Astrocyte (in vitro differentiated cells and primary cell): ENCODE results near the gene ALDH1B1. TPM values are rescaled to one million over a fixed set of nuclear protein-coding genes. Genes with fewer than 3 reads are reported as not detected.
A peak's percentile ranks its signal among the peaks of the same experiment; 100 is the strongest.

Experiments used
- DNase-seq: peaks from one replicate; pipeline ENCODE4 v3.0.0-alpha.2; 2010; ENCODE audit warnings: low read depth
- FAIRE-seq: peaks from 2 replicates; lab custom pipeline; 2011; peaks lifted over from hg19 to GRCh38; lab: Jason Lieb, UNC
- H2AFZ ChIP-seq: 2 replicates; pipeline ENCODE4 v1.6.0; 2012; ENCODE audit warnings: low read depth, low read length, inconsistent platforms
- H3K27ac ChIP-seq: 2 replicates; pipeline ENCODE4 v1.5.1; 2011; ENCODE audit warnings: low read depth, low read length, inconsistent platforms
- H3K27me3 ChIP-seq: 2 replicates; pipeline ENCODE4 v1.6.0; 2011; ENCODE audit warnings: low read length, inconsistent platforms; ENCODE audit not compliant: insufficient read depth
- H3K36me3 ChIP-seq: 2 replicates; pipeline ENCODE4 v1.5.1; 2011; ENCODE audit warnings: low read length, inconsistent platforms; ENCODE audit not compliant: insufficient read depth
- H3K4me1 ChIP-seq: 2 replicates; pipeline ENCODE4 v1.5.1; 2011; ENCODE audit warnings: low read length, inconsistent platforms; ENCODE audit not compliant: insufficient read depth
- H3K4me2 ChIP-seq: 2 replicates; pipeline ENCODE4 v1.6.0; 2012; ENCODE audit warnings: low read length, inconsistent platforms
- H3K4me3 ChIP-seq: 2 replicates; pipeline ENCODE4 v1.5.1; 2011; ENCODE audit warnings: low read depth, mild to moderate bottlenecking, low read length, inconsistent platforms; ENCODE audit not compliant: insufficient read depth
- H3K79me2 ChIP-seq: 2 replicates; pipeline ENCODE4 v1.6.0; 2012; ENCODE audit warnings: mild to moderate bottlenecking, low read length, inconsistent platforms; ENCODE audit not compliant: insufficient read depth
- H3K9ac ChIP-seq: 2 replicates; pipeline ENCODE4 v1.6.0; 2012; ENCODE audit warnings: mild to moderate bottlenecking, low read length, inconsistent platforms
- H3K9me3 ChIP-seq: 2 replicates; pipeline ENCODE4 v1.5.1; 2012; ENCODE audit warnings: low read depth, mild to moderate bottlenecking, low read length, inconsistent platforms; ENCODE audit not compliant: insufficient read depth
- H4K20me1 ChIP-seq: 2 replicates; pipeline ENCODE4 v1.6.0; 2012; ENCODE audit warnings: low read length, inconsistent platforms; ENCODE audit not compliant: insufficient read depth
- H3K27ac Mint-ChIP-seq: one replicate; pipeline ENCODE4 v1.8.0; 2021; ENCODE audit warnings: mild to moderate bottlenecking, mixed read lengths; ENCODE audit not compliant: unreplicated experiment
- H3K27me3 Mint-ChIP-seq: one replicate; pipeline ENCODE4 v1.8.0; 2021; ENCODE audit warnings: low read depth, mixed read lengths; ENCODE audit not compliant: unreplicated experiment
- H3K36me3 Mint-ChIP-seq: one replicate; pipeline ENCODE4 v1.8.0; 2021; ENCODE audit warnings: low read depth, mixed read lengths; ENCODE audit not compliant: unreplicated experiment
- H3K4me1 Mint-ChIP-seq: one replicate; pipeline ENCODE4 v1.8.0; 2021; ENCODE audit warnings: low read depth, mixed read lengths; ENCODE audit not compliant: unreplicated experiment
- H3K4me3 Mint-ChIP-seq: one replicate; pipeline ENCODE4 v1.8.0; 2021; ENCODE audit warnings: mild to moderate bottlenecking, moderate library complexity, mixed read lengths; ENCODE audit not compliant: unreplicated experiment
- H3K9me3 Mint-ChIP-seq: one replicate; pipeline ENCODE4 v1.8.0; 2021; ENCODE audit warnings: mild to moderate bottlenecking, mixed read lengths; ENCODE audit not compliant: unreplicated experiment
- CTCF ChIP-seq: IDR thresholded peaks from 2 replicates; pipeline ENCODE4 v1.5.1; 2011; ENCODE audit warnings: low read depth, mild to moderate bottlenecking, inconsistent platforms, low read length, moderate library complexity; ENCODE audit not compliant: insufficient read depth
- EZH2 ChIP-seq: IDR thresholded peaks from 2 replicates; pipeline ENCODE4 v1.6.1; 2012; ENCODE audit warnings: mild to moderate bottlenecking, low read length, inconsistent platforms; ENCODE audit not compliant: insufficient read depth
- total RNA-seq: library from RNA; stranded (reverse); gene quantifications from 2 replicates; pipeline ENCODE4 v1.2.1, GENCODE V29; 2021

The ALDH1B1 gene
- total RNA-seq, 1 donor from 2014 or later = 124 TPM

- H3K27ac Mint-ChIP-seq = no peak overlapping the region
Observed at GRCh38 chr9:38431116-38431515, 38.6 kb downstream of the ALDH1B1 start.

GRCh38 chr9:38432922-38433510 is 40.5 kb downstream of the ALDH1B1 start:
- Histone ChIP-seq H3K4me1 (peaks cover 11% of the 10 kb centered on the region), H4K20me1 (no peaks in the 10 kb centered on the region), H3K9ac (no peak overlapping the region), H3K36me3 (no peaks in the 10 kb centered on the region), H3K27ac (no peak overlapping the region), H3K9me3 (peaks cover 3% of the 10 kb centered on the region), H2AFZ (no peak overlapping the region), H3K4me2 (no peak overlapping the region), H3K79me2 (no peaks in the 10 kb centered on the region), H3K4me3 (no peak overlapping the region), H3K27me3 (peaks cover 14% of the 10 kb centered on the region)
- H3K36me3 Mint-ChIP-seq = no peaks in the 10 kb centered on the region
- peaks cover 5% of the 10 kb centered on the region for H3K9me3 Mint-ChIP-seq
- no peak for FAIRE-seq
- H3K4me1 Mint-ChIP-seq = peaks cover 29% of the 10 kb centered on the region
- no peak for TF ChIP-seq EZH2
- peak; percentile 56 for TF ChIP-seq CTCF
- H3K27ac Mint-ChIP-seq = no peak overlapping the region
- no peak overlapping the region for H3K4me3 Mint-ChIP-seq
- DNase-seq = peak; percentile 22
- H3K27me3 Mint-ChIP-seq = peaks cover 7% of the 10 kb centered on the region

More at GRCh38 chr9:38431116-38431515, 38.6 kb downstream of the ALDH1B1 start:
- Histone ChIP-seq H3K79me2 (no peaks in the 10 kb centered on the region), H2AFZ (no peak overlapping the region), H3K9ac (no peak overlapping the region), H3K4me1 (no peaks in the 10 kb centered on the region), H3K4me3 (no peak overlapping the region), H3K4me2 (no peak overlapping the region), H3K27me3 (peaks cover 22% of the 10 kb centered on the region), H3K27ac (no peak overlapping the region), H4K20me1 (no peaks in the 10 kb centered on the region), H3K9me3 (peaks cover 3% of the 10 kb centered on the region), H3K36me3 (no peaks in the 10 kb centered on the region)
- FAIRE-seq (no peak), DNase-seq (no peak)
- H3K9me3 Mint-ChIP-seq = peaks cover 5% of the 10 kb centered on the region
- H3K27me3 Mint-ChIP-seq = peaks cover 23% of the 10 kb centered on the region
- peaks cover 16% of the 10 kb centered on the region for H3K4me1 Mint-ChIP-seq
- no peaks in the 10 kb centered on the region for H3K36me3 Mint-ChIP-seq
- TF ChIP-seq EZH2 = no peak
- TF ChIP-seq CTCF = no peak
- H3K4me3 Mint-ChIP-seq = no peak overlapping the region

- peaks cover 5% of the 10 kb centered on the region for H3K9me3 Mint-ChIP-seq
- peaks cover 11% of the 10 kb centered on the region for H3K27me3 Mint-ChIP-seq
- Histone ChIP-seq H3K27me3 (peaks cover 14% of the 10 kb centered on the region), H3K4me3 (no peak overlapping the region), H2AFZ (no peak overlapping the region), H3K9me3 (peaks cover 3% of the 10 kb centered on the region), H4K20me1 (no peaks in the 10 kb centered on the region), H3K4me1 (peaks cover 11% of the 10 kb centered on the region), H3K36me3 (no peaks in the 10 kb centered on the region), H3K27ac (no peak overlapping the region), H3K79me2 (no peaks in the 10 kb centered on the region), H3K9ac (no peak overlapping the region), H3K4me2 (no peak overlapping the region)
- peaks cover 30% of the 10 kb centered on the region for H3K4me1 Mint-ChIP-seq
- no peak overlapping the region for H3K4me3 Mint-ChIP-seq
- no peak overlapping the region for H3K27ac Mint-ChIP-seq
- FAIRE-seq (no peak), DNase-seq (no peak)
- no peak for TF ChIP-seq EZH2
- no peak for TF ChIP-seq CTCF
- H3K36me3 Mint-ChIP-seq = no peaks in the 10 kb centered on the region
Observed at GRCh38 chr9:38434365-38434764, 41.9 kb downstream of the ALDH1B1 start.
